ENCODE measurements around the gene TCF7L1.

Gene TCF7L1

GRCh38 chr2:85164145-85164569 is 31.0 kb downstream of the TCF7L1 start:
- no peak for DNase-seq

GRCh38 chr2:85165088-85165690 is 32.0 kb downstream of the TCF7L1 start:
- DNase-seq = no peak

- no peak for DNase-seq
These were observed 32.8 kb downstream of the TCF7L1 start for GRCh38 chr2:85166021-85166420.

- no peak for DNase-seq
These were observed 34.3 kb downstream of the TCF7L1 start for GRCh38 chr2:85167479-85167878.

GRCh38 chr2:85168942-85169341 is 35.8 kb downstream of the TCF7L1 start:
- no peak for DNase-seq

- no peak for DNase-seq
These were observed 36.4 kb downstream of the TCF7L1 start for GRCh38 chr2:85169581-85169980.

- no peak for DNase-seq
These were observed 37.8 kb downstream of the TCF7L1 start for GRCh38 chr2:85170938-85171475.

- DNase-seq = no peak
These were observed 38.7 kb downstream of the TCF7L1 start for GRCh38 chr2:85171916-85172315.

- DNase-seq = no peak
These were observed 40.7 kb downstream of the TCF7L1 start for GRCh38 chr2:85173909-85174308.

- DNase-seq = no peak
These were observed 41.8 kb downstream of the TCF7L1 start for GRCh38 chr2:85174943-85175342.

GRCh38 chr2:85175369-85176299 is 42.4 kb downstream of the TCF7L1 start:
- no peak for DNase-seq

- no peak for DNase-seq
These were observed 44.0 kb downstream of the TCF7L1 start for GRCh38 chr2:85177031-85177824.

- no peak for DNase-seq
These were observed 45.0 kb downstream of the TCF7L1 start for GRCh38 chr2:85178154-85178553.

- DNase-seq = no peak
These were observed 45.8 kb downstream of the TCF7L1 start for GRCh38 chr2:85178980-85179411.

GRCh38 chr2:85179541-85179940 is 46.3 kb downstream of the TCF7L1 start:
- no peak for DNase-seq

- DNase-seq = no peak
These were observed 47.3 kb downstream of the TCF7L1 start for GRCh38 chr2:85180322-85181133.

GRCh38 chr2:85181134-85181631 is 48.0 kb downstream of the TCF7L1 start:
- DNase-seq = no peak

GRCh38 chr2:85181844-85182456 is 48.8 kb downstream of the TCF7L1 start:
- DNase-seq = no peak

- DNase-seq = no peak
These were observed 49.9 kb downstream of the TCF7L1 start for GRCh38 chr2:85183076-85183475.

GRCh38 chr2:85183479-85183878 is 50.3 kb downstream of the TCF7L1 start:
- no peak for DNase-seq

- no peak for DNase-seq
These were observed 51.0 kb downstream of the TCF7L1 start for GRCh38 chr2:85184231-85184630.

GRCh38 chr2:85184990-85185389 is 51.8 kb downstream of the TCF7L1 start:
- DNase-seq = no peak

All from CD4-positive, alpha-beta T cell treated with Interleukin-15 for 1 hour (primary cell).